CD14-positive monocyte (primary cell): Measurements from ENCODE around the gene C8G. TPM values are rescaled to one million over a fixed set of nuclear protein-coding genes. Genes with fewer than 3 reads are reported as not detected.
A peak's percentile ranks its signal among the peaks of the same experiment; 100 is the strongest.

Experiments
- DNase-seq, 3 donors: peaks; one replicate each; pipeline ENCODE4 v3.0.0-alpha.2; 2011 to 2022
- H2AFZ ChIP-seq: 2 replicates; pipeline ENCODE4 v1.6.0; 2012; ENCODE audit warnings: mild to moderate bottlenecking, low read depth, low read length, inconsistent platforms; ENCODE audit not compliant: insufficient read depth, poor library complexity, severe bottlenecking
- H3K27ac ChIP-seq, 2 donors: 1 replicate in 1 of 2; 2 replicates in 1 of 2; pipeline ENCODE4 v1.5.1; 2012 to 2013; ENCODE audit warnings: low read length in 2 of 2, control low read depth in 1 of 2, inconsistent platforms in 1 of 2, low read depth in 1 of 2, mild to moderate bottlenecking in 1 of 2
- H3K27me3 ChIP-seq, 2 donors: one replicate each; pipeline versions ENCODE4 v1.6.0 to v1.6.1; 2011 to 2013; ENCODE audit warnings: low read length in 2 of 2; ENCODE audit not compliant: control insufficient read depth in 2 of 2, insufficient read depth in 2 of 2
- H3K36me3 ChIP-seq, 2 donors: replicated peaks in 1 of 2; 1 replicate in 1 of 2; 2 replicates in 1 of 2; pipeline versions ENCODE4 v1.5.1 to v1.6.1; 2012 to 2013; ENCODE audit warnings: low read length in 2 of 2, control low read depth in 1 of 2, inconsistent platforms in 1 of 2, mild to moderate bottlenecking in 1 of 2; ENCODE audit not compliant: insufficient read depth in 2 of 2, control insufficient read depth in 1 of 2
- H3K4me1 ChIP-seq, 2 donors: 1 replicate in 1 of 2; 2 replicates in 1 of 2; pipeline versions ENCODE4 v1.5.1 to v1.6.1; 2012 to 2013; ENCODE audit warnings: low read length in 2 of 2, control low read depth in 1 of 2, inconsistent platforms in 1 of 2, mild to moderate bottlenecking in 1 of 2, moderate library complexity in 1 of 2; ENCODE audit not compliant: insufficient read depth in 2 of 2, control insufficient read depth in 1 of 2
- H3K4me2 ChIP-seq: replicated peaks from 2 replicates; pipeline ENCODE3; 2012; ENCODE audit warnings: low read length, moderate library complexity, mild to moderate bottlenecking; ENCODE audit not compliant: poor library complexity, severe bottlenecking; ENCODE audit errors: extremely low read depth
- H3K4me3 ChIP-seq, 3 experiments: fragments of 200-600 bp in 1 of 3; sonication (generic) in 1 of 3; replicated peaks in 1 of 3; 1 replicate in 2 of 3; 2 replicates in 1 of 3; pipeline ENCODE4 v1.5.1; 2011 to 2013; ENCODE audit warnings: low read length in 3 of 3, mild to moderate bottlenecking in 3 of 3, control low read depth in 2 of 3, low read depth in 2 of 3, inconsistent platforms in 1 of 3, moderate library complexity in 1 of 3
- H3K79me2 ChIP-seq: 2 replicates; pipeline ENCODE4 v1.6.0; 2012; ENCODE audit warnings: mild to moderate bottlenecking, control low read depth, inconsistent platforms, low read length, moderate library complexity; ENCODE audit not compliant: insufficient read depth
- H3K9ac ChIP-seq: 2 replicates; pipeline ENCODE4 v1.6.0; 2017; ENCODE audit warnings: low read length, mild to moderate bottlenecking; ENCODE audit not compliant: insufficient read depth, poor library complexity, severe bottlenecking
- H3K9me3 ChIP-seq, 2 donors: replicated peaks in 1 of 2; 1 replicate in 1 of 2; 2 replicates in 1 of 2; pipeline versions ENCODE4 v1.5.1 to v1.6.1; 2012 to 2013; ENCODE audit warnings: low read length in 2 of 2, control low read depth in 1 of 2; ENCODE audit not compliant: control insufficient read depth in 1 of 2, insufficient read depth in 1 of 2
- H4K20me1 ChIP-seq: 2 replicates; pipeline ENCODE4 v1.6.0; 2012; ENCODE audit warnings: mild to moderate bottlenecking, low read length, control low read depth, moderate library complexity; ENCODE audit not compliant: insufficient read depth
- H3K27ac Mint-ChIP-seq, 7 donors: one replicate each; pipeline ENCODE4 v1.8.0; 2020; ENCODE audit warnings: mild to moderate bottlenecking in 7 of 7, mixed read lengths in 7 of 7, moderate library complexity in 6 of 7, inconsistent platforms in 2 of 7
- H3K27me3 Mint-ChIP-seq, 3 donors: one replicate each; pipeline ENCODE4 v1.8.0; 2021 to 2022; ENCODE audit warnings: low read depth in 3 of 3, mild to moderate bottlenecking in 3 of 3, mixed read lengths in 3 of 3, moderate library complexity in 3 of 3, inconsistent platforms in 1 of 3
- H3K36me3 Mint-ChIP-seq, 2 donors: one replicate each; pipeline ENCODE4 v1.8.0; 2020; ENCODE audit warnings: mixed read lengths in 2 of 2, inconsistent platforms in 1 of 2, mild to moderate bottlenecking in 1 of 2
- H3K4me1 Mint-ChIP-seq: one replicate; pipeline ENCODE4 v1.8.0; 2020; ENCODE audit warnings: mild to moderate bottlenecking, mixed read lengths
- H3K4me3 Mint-ChIP-seq, 2 donors: one replicate each; pipeline ENCODE4 v1.8.0; 2020; ENCODE audit warnings: mild to moderate bottlenecking in 2 of 2, mixed read lengths in 2 of 2, moderate library complexity in 1 of 2
- H3K9me3 Mint-ChIP-seq, 7 donors: one replicate each; pipeline ENCODE4 v1.8.0; 2020 to 2022; ENCODE audit warnings: mixed read lengths in 7 of 7, mild to moderate bottlenecking in 6 of 7, moderate library complexity in 6 of 7, inconsistent platforms in 2 of 7
- WGBS: methylation state at CpG from one replicate; pipeline ENCODE4 v1.1.5; 2013; ENCODE audit warnings: missing lambda C conversion rate; ENCODE audit not compliant: insufficient coverage; 5-methylcytosine and 5-hydroxymethylcytosine counted together
- intact Hi-C, 2 donors: fragments of 100-400 bp; cut with micrococcal nuclease; formaldehyde crosslinking; loops; one replicate each; pipeline versions ENCODE4 v1.15.0 to v1.15.1; 2023
- polyA plus RNA-seq, 3 donors: library from polyadenylated mRNA; depleted of rRNA in 1 of 3; unstranded in 2 of 3; stranded (reverse) in 1 of 3; fragments of 300-500 nt in 2 of 3; fragments of >200 nt in 1 of 3; fragmentation: Illumina TruSeq in 2 of 3; gene quantifications; 1 replicate in 2 of 3; 2 replicates in 1 of 3; pipeline ENCODE4 v1.2.3, GENCODE V29; 2012 to 2021
- TF ChIP-seq, protein P1 (sequence below): fragments of 200-600 bp; IDR thresholded peaks from one replicate; pipeline ENCODE4 v1.8.0; 2022; ENCODE audit warnings: antibody characterized with exemption, mild to moderate bottlenecking

C8G gene
- polyA plus RNA-seq, 3 donors: 0.55 to 0.72 TPM; not detected in 1

DNA sequence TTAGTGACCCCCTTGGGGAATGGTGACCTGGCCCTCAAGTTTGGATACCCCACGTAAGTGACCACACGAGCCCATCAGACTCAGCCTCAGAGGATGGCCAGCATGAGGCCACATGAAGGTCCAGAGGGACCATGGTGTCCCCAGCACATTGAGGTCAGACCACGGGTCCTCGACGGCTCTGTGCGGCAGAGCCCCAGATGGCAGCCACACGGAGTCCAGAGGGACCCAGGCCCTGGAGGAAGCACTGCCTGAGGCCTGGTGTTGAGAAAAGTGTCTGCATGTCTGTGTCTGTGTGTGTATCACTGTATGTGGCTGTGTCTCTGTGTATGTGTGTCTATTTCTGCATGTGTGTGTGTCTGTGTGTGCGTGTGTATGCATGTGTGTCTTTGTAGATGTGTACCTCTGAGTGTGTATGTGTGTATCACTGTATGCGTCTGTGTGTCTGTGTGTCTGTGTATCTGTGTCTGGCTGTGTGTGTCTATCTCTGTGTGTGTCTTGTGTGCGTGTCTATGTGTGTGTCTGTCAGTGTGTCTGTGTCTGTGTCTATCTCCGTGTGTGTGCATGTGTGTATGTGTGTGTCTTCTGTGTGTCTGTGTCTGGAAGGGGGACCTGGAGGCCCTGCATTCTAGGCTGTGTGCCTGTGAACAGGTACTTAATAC lies 38.7 kb downstream of the C8G start:
- Histone ChIP-seq H2AFZ (no peak overlapping the region), H3K4me2 (no peak overlapping the region), H3K9ac (no peak overlapping the region), H3K9me3 (no peaks in the 10 kb centered on the region), H3K79me2 (no peaks in the 10 kb centered on the region), H3K36me3 (no peaks in the 10 kb centered on the region), H4K20me1 (no peaks in the 10 kb centered on the region), H3K27ac (no peak overlapping the region), H3K27me3 (peaks cover 19 to 40% of the 10 kb centered on the region in 2 donors), H3K4me3 (no peak overlapping the region), H3K4me1 (no peaks in the 10 kb centered on the region)
- H3K4me1 Mint-ChIP-seq: no peaks in the 10 kb centered on the region
- H3K36me3 Mint-ChIP-seq: peaks cover 0 to 3% of the 10 kb centered on the region in 2 donors
- peaks cover 0 to 7% (median 0%) of the 10 kb centered on the region in 7 donors for H3K9me3 Mint-ChIP-seq
- peaks cover 48 to 69% (median 53%) of the 10 kb centered on the region in 3 donors for H3K27me3 Mint-ChIP-seq
- TF ChIP-seq, protein P1, sequence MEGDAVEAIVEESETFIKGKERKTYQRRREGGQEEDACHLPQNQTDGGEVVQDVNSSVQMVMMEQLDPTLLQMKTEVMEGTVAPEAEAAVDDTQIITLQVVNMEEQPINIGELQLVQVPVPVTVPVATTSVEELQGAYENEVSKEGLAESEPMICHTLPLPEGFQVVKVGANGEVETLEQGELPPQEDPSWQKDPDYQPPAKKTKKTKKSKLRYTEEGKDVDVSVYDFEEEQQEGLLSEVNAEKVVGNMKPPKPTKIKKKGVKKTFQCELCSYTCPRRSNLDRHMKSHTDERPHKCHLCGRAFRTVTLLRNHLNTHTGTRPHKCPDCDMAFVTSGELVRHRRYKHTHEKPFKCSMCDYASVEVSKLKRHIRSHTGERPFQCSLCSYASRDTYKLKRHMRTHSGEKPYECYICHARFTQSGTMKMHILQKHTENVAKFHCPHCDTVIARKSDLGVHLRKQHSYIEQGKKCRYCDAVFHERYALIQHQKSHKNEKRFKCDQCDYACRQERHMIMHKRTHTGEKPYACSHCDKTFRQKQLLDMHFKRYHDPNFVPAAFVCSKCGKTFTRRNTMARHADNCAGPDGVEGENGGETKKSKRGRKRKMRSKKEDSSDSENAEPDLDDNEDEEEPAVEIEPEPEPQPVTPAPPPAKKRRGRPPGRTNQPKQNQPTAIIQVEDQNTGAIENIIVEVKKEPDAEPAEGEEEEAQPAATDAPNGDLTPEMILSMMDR: no peak
- H3K4me3 Mint-ChIP-seq: peak overlapping the region in 1 of 2 donors; percentile 46
- intact Hi-C loops: no loop called here
- no peak overlapping the region for H3K27ac Mint-ChIP-seq
- 84% methylated on average over 11 of the region's 11 CpGs for WGBS
- no peak for DNase-seq

DNA sequence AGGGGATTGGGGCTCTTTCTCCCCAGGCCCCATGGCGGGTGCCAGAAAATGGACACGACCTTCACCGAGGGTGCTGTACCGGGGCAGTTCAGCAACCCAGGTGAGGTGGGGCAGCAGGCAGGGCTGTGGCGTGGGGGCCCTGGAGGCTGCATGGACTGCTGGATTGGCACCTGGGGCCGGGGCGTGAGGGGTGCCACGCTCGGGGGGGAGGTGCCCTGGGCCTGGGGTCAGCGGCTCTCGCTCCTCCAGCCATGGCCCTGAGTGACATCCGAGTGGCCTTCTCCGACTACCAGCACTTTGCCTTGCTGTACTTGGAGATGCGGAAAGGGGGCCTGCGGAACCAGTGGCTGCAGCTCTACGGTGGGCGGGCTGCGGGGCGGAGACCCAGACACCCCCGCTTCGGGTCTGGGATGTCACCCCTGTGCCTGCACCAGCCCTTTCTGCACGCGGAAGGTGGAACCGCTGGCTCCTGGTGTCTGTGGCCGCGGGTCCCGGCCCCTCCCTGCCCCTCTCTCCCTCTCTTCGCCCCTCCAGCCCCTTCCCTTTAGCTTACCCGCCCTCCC lies 39.5 kb downstream of the C8G start:
- H3K9ac ChIP-seq: no peak overlapping the region
- TF ChIP-seq, protein P1: no peak

More for the DNA sequence above, 39.5 kb downstream of the C8G start:
- no peaks in the 10 kb centered on the region for H3K79me2 ChIP-seq
- Mint-ChIP-seq H3K27ac (no peak overlapping the region), H3K9me3 (peaks cover 0 to 7% (median 0%) of the 10 kb centered on the region in 7 donors), H3K36me3 (peaks cover 0 to 3% of the 10 kb centered on the region in 2 donors), H3K4me3 (no peak overlapping the region), H3K27me3 (peaks cover 54 to 66% (median 54%) of the 10 kb centered on the region in 3 donors), H3K4me1 (no peaks in the 10 kb centered on the region)
- no peak overlapping the region for H2AFZ ChIP-seq
- no peak overlapping the region for H3K27ac ChIP-seq
- intact Hi-C loops: no loop called here
- no peak for DNase-seq
- H3K4me1 ChIP-seq: no peaks in the 10 kb centered on the region
- no peaks in the 10 kb centered on the region for H3K36me3 ChIP-seq
- no peak overlapping the region for H3K4me3 ChIP-seq
- no peaks in the 10 kb centered on the region for H3K9me3 ChIP-seq
- 51% methylated on average over 25 of the region's 29 CpGs for WGBS
- H4K20me1 ChIP-seq: no peaks in the 10 kb centered on the region
- peaks cover 19 to 45% of the 10 kb centered on the region in 2 donors for H3K27me3 ChIP-seq
- no peak overlapping the region for H3K4me2 ChIP-seq
